HUES64 (cell line): Measurements from ENCODE around the gene NOX3.
"Not testable (repeated sequence)": the region's sequence is repeated elsewhere in the genome, so short reads cannot be mapped to it uniquely, and the experiment has no call there.

Experiments
- H3K27ac ChIP-seq: 2 replicates; pipeline ENCODE4 v1.7.0; 2013; ENCODE audit warnings: low read depth, low read length, inconsistent platforms
- H3K27me3 ChIP-seq: 2 replicates; pipeline ENCODE4 v1.6.1; 2013; ENCODE audit warnings: mild to moderate bottlenecking, low read length; ENCODE audit not compliant: insufficient read depth
- H3K36me3 ChIP-seq: 2 replicates; pipeline ENCODE4 v1.6.1; 2013; ENCODE audit warnings: mild to moderate bottlenecking, low read length; ENCODE audit not compliant: insufficient read depth
- H3K4me1 ChIP-seq: 2 replicates; pipeline ENCODE4 v1.6.1; 2013; ENCODE audit warnings: mild to moderate bottlenecking, low read length, moderate library complexity; ENCODE audit not compliant: insufficient read depth
- H3K4me3 ChIP-seq: 2 replicates; pipeline ENCODE4 v1.5.1; 2013; ENCODE audit warnings: mild to moderate bottlenecking, low read length, moderate library complexity
- H3K9ac ChIP-seq: 2 replicates; pipeline ENCODE4 v1.6.1; 2013; ENCODE audit warnings: mild to moderate bottlenecking, low read depth, low read length
- H3K9me3 ChIP-seq: 2 replicates; pipeline ENCODE4 v1.6.1; 2013; ENCODE audit warnings: low read depth, low read length; ENCODE audit not compliant: insufficient read depth
- WGBS: fragments of 150-250, 120-280 bp; methylation state at CpG from one replicate; pipeline ENCODE4 v1.1.7; 2013; ENCODE audit warnings: missing lambda C conversion rate; 5-methylcytosine and 5-hydroxymethylcytosine counted together

The NOX3 gene

DNA sequence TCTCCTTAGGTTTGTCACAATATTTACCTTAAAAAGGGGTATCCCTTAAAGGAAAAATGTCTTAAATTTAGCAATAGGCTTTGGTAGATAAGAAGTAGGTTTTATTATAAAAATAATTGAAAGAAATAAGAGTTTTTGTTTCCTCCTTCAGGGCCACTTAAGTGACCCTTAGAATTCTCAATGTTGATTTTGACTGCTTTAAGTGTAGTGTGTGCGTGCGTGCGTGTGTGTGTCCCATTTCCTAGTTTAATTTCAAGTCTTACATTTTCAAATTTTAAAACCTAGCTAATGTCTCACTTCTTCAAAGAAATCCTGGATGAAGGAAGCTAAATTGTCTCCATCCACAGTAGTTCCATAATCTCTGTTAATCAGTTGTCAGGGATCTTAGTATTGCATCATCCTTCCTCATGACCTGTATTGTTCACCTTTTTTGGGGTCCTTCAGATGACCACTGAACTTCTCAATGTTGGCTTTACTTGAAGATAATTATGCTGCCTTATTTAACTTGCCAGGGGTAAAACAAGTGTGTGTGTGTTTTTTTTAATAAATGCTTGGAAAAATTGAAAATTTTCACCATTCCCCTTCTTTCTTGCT lies 90.7 kb downstream of the NOX3 start:
- Histone ChIP-seq H3K9me3 (no peaks in the 10 kb centered on the region), H3K4me1 (no peaks in the 10 kb centered on the region), H3K27ac (no peak overlapping the region), H3K36me3 (no peaks in the 10 kb centered on the region), H3K4me3 (no peak overlapping the region), H3K9ac (no peak overlapping the region), H3K27me3 (no peaks in the 10 kb centered on the region)
- WGBS = 100% methylated on average over 1 of the region's 3 CpGs

DNA sequence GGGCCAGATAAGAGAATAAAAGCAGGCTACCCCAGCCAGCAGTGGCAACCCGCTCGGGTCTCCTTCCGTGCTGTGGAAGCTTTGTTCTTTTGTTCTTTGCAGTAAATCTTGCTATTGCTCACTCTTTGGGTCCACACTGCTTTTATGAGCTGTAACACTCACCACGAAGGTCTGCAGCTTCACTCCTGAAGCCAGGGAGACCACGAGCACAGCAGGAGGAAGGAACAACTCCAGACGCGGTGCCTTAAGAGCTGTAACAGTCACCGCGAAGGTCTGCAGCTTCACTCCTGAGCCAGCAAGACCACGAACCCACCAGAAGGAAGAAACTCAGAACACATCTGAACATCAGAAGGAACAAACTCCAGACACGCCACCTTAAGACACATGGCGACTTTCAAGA lies 91.6 kb downstream of the NOX3 start:
- H3K9me3 ChIP-seq, H3K4me1 ChIP-seq, H3K27ac ChIP-seq, H3K9ac ChIP-seq, H3K27me3 ChIP-seq, H3K4me3 ChIP-seq, H3K36me3 ChIP-seq: not testable (repeated sequence)
- 94% methylated on average over 12 of the region's 12 CpGs for WGBS

DNA sequence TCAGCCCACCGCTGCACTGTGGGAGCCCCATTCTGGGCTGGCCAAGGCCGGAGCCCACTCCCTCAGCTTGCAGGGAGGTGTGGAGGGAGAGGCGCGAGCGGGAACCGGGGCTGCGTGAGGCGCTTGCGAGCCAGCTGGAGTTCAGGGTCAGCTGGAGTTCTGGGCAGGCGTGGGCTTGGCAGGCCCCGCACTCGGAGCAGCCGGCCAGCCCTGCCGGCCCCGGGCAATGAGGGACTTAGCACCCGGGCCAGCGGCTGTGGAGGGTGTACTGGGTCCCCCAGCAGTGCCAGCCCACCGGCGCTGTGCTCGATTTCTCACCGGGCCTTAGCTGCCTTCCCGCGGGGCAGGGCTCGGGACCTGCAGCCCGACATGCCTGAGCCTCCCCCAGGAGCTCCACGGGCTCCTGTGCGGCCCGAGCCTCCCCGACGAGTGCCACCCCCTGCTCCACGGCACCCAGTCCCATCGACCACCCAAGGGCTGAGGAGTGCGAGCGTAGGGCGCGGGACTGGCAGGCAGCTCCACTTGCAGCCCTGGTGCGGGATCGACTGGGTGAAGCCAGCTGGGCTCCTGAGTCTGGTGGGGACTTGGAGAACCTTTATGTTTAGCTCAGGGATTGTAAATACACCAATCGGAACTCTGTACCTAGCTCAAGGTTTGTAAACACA lies 92.5 kb downstream of the NOX3 start:
- not testable (repeated sequence) for H3K4me1 ChIP-seq, H3K4me3 ChIP-seq, H3K9ac ChIP-seq, H3K36me3 ChIP-seq, H3K27ac ChIP-seq, H3K9me3 ChIP-seq, H3K27me3 ChIP-seq
- 97% methylated on average over 39 of the region's 39 CpGs for WGBS

DNA sequence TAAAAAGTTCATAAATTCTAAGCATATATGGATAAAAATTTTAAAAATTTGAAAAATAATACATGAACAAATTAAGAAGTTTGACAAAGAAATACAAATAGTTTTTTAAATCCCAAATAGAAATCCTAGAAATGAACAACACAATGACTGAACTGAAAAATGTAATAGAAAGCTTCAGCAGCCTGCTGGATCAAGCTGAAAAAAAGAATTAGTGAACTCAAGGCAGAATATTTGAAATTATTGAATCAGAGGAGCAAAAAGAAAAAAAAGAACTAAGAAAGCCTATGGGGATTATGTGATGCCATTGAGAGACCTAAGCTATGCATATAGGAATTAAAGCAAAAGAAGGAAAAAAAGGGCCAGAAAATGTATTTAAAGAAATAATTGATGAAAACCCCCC lies 101.5 kb downstream of the NOX3 start:
- H3K27ac ChIP-seq = no peak overlapping the region
- peaks cover 4% of the 10 kb centered on the region; the same call in 1 of the 2 replicates for H3K9me3 ChIP-seq
- H3K27me3 ChIP-seq = no peaks in the 10 kb centered on the region
- H3K36me3 ChIP-seq = no peaks in the 10 kb centered on the region
- no peak overlapping the region for H3K9ac ChIP-seq
- no peaks in the 10 kb centered on the region for H3K4me1 ChIP-seq
- no peak overlapping the region for H3K4me3 ChIP-seq

DNA sequence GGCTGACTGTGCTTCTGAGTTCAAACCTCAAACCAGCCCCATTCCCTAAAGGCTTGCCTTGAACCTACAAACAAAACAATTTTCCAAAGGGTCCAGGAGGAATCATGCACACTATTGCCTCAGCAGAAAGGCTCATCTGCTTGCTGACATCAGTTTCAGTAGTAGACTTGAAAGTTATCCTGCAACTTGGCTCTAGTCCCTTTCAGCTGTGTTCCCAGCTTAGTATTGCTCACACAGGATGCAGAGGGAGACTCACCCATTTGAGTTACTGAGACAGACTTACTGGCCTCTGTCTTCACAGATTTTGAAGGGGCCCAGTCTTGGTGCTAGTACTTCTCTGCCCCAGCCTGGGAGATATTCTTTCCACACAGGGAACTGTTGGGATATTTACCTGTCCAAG lies 102.8 kb downstream of the NOX3 start:
- Histone ChIP-seq H3K36me3 (no peaks in the 10 kb centered on the region), H3K27me3 (no peaks in the 10 kb centered on the region), H3K4me1 (no peaks in the 10 kb centered on the region), H3K4me3 (no peak overlapping the region), H3K9ac (no peak overlapping the region), H3K9me3 (peaks cover 4% of the 10 kb centered on the region; the same call in 1 of the 2 replicates), H3K27ac (no peak overlapping the region)

DNA sequence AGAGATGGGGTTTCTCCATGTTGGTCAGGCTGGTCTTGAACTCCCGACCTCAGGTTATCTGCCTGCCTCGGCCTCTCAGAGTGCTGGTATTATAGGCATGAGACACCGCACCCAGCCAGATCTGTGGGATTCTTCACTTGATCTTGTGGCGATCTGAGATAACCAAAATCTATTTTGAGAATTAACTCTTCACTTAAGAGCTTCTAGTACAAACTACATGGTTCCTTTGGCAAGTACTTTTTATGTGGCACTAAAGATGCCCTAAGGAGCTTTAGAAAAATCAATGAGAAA lies 103.6 kb downstream of the NOX3 start:
- no peaks in the 10 kb centered on the region for H3K4me1 ChIP-seq
- H3K4me3 ChIP-seq = no peak overlapping the region
- no peaks in the 10 kb centered on the region for H3K36me3 ChIP-seq
- peaks cover 4% of the 10 kb centered on the region; the same call in 1 of the 2 replicates for H3K9me3 ChIP-seq
- H3K27me3 ChIP-seq = no peaks in the 10 kb centered on the region
- no peak overlapping the region for H3K27ac ChIP-seq
- WGBS = 95% methylated on average over 4 of the region's 4 CpGs
- no peak overlapping the region for H3K9ac ChIP-seq

DNA sequence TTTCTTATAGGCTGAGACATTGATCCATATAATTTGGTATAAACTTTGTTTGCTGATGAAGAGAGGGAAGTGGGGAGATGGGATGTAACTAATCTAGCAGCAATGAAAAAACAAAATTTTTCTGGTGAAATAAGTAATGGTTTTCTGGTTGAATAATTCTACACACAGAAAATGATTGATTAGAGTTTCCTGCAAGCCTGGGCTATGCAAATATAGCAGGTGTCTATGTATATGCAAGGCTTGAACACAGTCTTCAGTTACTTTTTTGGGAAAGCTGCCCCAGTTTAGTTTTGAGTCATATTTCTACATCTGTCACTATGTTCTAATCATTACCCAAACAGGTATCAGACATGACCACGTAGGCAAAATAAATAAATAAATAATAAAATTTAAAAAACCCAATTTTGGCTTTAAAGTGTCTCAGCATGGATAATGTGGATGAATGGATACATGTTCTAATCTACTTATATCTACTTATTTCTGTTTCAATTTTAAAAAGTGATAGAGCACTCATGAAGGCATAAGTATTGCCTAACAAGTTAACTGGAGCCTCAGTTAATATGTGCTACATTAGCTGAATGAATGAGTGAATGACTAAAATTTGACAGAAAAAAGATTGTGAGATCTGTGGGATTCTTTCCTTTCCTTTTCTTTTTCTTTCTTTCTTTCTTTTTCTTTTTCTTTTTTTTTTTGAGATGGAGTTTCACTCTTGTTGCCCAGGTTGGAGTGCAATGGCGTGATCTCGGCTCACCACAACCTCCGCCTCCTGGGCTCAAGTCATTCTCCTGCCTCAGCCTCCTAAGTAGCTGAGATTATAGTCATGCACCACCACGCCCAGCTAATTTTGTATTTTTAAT lies 104.1 kb downstream of the NOX3 start:
- H3K27ac ChIP-seq = no peak overlapping the region
- no peaks in the 10 kb centered on the region for H3K4me1 ChIP-seq
- 95% methylated on average over 4 of the region's 5 CpGs for WGBS
- no peaks in the 10 kb centered on the region for H3K36me3 ChIP-seq
- no peak overlapping the region for H3K4me3 ChIP-seq
- H3K9me3 ChIP-seq = peaks cover 4% of the 10 kb centered on the region; the same call in 1 of the 2 replicates
- H3K9ac ChIP-seq = no peak overlapping the region
- no peaks in the 10 kb centered on the region for H3K27me3 ChIP-seq

DNA sequence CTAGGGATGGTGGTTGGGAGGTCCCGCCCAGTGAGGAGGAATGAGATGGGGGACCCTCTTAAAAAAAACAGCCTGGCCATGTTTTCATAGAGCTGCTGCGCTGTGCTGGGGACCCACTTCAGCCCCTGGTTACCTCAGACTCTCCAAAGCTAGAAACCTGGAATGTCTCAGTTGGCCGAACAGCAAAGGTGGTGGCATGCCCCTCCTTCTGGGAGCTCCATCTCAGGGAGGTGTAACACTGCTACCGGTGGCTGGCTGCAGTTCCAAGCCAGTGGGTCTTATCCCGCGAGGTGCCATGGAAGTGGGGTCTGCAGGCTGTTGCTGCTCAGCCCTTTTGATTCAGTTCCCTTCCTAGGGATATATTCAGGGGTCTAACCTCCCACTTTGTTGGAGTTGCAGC lies 105.7 kb downstream of the NOX3 start:
- Histone ChIP-seq H3K4me3 (no peak overlapping the region), H3K4me1 (no peaks in the 10 kb centered on the region), H3K9me3 (peaks cover 9% of the 10 kb centered on the region; the same call in 1 of the 2 replicates), H3K27me3 (no peaks in the 10 kb centered on the region), H3K36me3 (no peaks in the 10 kb centered on the region), H3K9ac (no peak overlapping the region), H3K27ac (no peak overlapping the region)
- WGBS = 78% methylated on average over 6 of the region's 6 CpGs

DNA sequence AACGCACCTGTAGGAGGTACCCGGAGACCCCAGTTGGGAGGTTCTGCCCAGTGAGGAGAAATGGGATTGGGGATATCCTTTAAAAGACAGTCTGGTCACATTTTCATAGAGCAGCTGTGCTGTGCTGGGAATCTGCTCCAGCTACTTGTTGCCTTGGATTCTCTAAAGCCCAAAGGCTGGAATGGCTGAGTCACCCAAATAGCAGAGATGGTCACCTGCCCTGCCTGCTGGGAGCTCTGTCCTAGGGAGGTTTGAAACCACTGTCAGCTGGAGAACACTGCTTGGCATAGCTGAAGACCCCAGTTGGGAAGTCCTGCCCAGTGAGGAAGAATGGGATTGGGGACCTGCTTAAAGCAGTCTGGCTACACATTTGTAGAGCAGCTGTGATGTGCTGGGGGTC lies 106.5 kb downstream of the NOX3 start:
- Histone ChIP-seq H3K27me3 (no peaks in the 10 kb centered on the region), H3K4me1 (no peaks in the 10 kb centered on the region), H3K4me3 (no peak overlapping the region), H3K9ac (no peak overlapping the region), H3K27ac (no peak overlapping the region), H3K36me3 (no peaks in the 10 kb centered on the region), H3K9me3 (0 out of 2 replicates have a peak, but pooled peaks cover 5% of the 10 kb centered on the region)
- WGBS = 94% methylated on average over 2 of the region's 2 CpGs

DNA sequence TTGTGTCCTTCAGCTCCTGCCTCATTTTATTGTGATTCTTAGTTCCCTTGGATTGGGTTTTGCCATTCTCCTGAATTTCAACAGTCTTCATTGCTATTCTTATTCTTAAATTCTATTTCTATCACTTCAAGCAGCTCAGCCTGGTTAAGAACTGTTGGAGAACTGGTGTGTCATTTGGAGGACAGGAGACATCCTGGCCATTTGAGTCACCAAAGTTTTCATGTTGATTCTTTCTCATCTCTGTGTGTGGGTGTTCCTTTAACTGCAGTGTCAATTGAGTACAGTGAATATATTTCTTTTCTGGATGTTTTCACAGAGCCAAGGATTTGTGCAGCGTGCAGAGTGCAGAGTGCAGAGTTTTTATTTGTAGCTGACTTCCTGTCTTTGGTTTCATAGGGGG lies 107.8 kb downstream of the NOX3 start:
- no peaks in the 10 kb centered on the region for H3K27me3 ChIP-seq
- WGBS = 98% methylated on average over 1 of the region's 1 CpG
- no peaks in the 10 kb centered on the region for H3K36me3 ChIP-seq
- H3K4me1 ChIP-seq = no peaks in the 10 kb centered on the region
- no peak overlapping the region for H3K27ac ChIP-seq
- no peak overlapping the region for H3K4me3 ChIP-seq
- H3K9ac ChIP-seq = no peak overlapping the region
- 0 out of 2 replicates have a peak, but pooled peaks cover 5% of the 10 kb centered on the region for H3K9me3 ChIP-seq

DNA sequence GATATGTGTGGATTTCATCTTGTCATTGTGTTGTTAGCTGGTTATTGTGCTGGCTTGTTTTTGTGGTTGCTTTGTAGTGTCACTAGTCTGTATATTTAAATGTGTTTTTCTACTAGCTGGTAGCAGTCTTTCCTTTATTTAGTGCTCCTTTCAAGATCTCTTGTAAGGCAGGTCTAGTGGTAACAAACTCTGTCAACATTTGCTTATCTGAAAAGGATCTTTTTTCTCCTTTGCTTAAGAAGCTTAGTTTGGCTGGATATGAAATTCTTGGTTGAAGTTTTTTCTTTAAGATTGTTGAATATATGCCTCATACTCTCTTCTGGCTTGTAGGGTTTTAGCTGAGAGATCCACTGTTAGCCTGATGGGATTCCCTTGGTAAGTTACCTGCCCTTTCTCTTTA lies 108.7 kb downstream of the NOX3 start:
- no peak overlapping the region for H3K9ac ChIP-seq
- H3K36me3 ChIP-seq = no peaks in the 10 kb centered on the region
- 0 out of 2 replicates have a peak, but pooled peaks cover 5% of the 10 kb centered on the region for H3K9me3 ChIP-seq
- H3K27me3 ChIP-seq = no peaks in the 10 kb centered on the region
- H3K4me1 ChIP-seq = no peaks in the 10 kb centered on the region
- H3K4me3 ChIP-seq = no peak overlapping the region
- no peak overlapping the region for H3K27ac ChIP-seq
